ENCODE results near the gene EHD4.
A peak's percentile ranks its signal among the peaks of the same experiment; 100 is the strongest.

The EHD4 gene

GRCh38 chr15:41918506-41919126 lies 53.7 kb downstream of the EHD4 start:
- TF ChIP-seq REST (IDR thresholded peaks at IDR 0.05; ENCODE audit: insufficient read depth in 1 of 2, low read depth in 2 of 2, low read length in 2 of 2) (no peak), FOXP2 (optimal IDR thresholded peaks at IDR 0.05; ENCODE audit: borderline replicate concordance, extremely low read depth, extremely low read length, insufficient read depth) (no peak), SIN3A (IDR thresholded peaks at IDR 0.05; ENCODE audit: borderline replicate concordance, insufficient read depth, low read length) (no peak), POLR2AphosphoS5 (IDR thresholded peaks at IDR 0.05; ENCODE audit: low read depth, low read length) (no peak), TAF1 (IDR thresholded peaks at IDR 0.05; ENCODE audit: borderline replicate concordance, insufficient read depth, low read length) (no peak)

- no peak for TF ChIP-seq SIN3A (IDR thresholded peaks at IDR 0.05; ENCODE audit: borderline replicate concordance, insufficient read depth, low read length)
- TF ChIP-seq POLR2AphosphoS5 (IDR thresholded peaks at IDR 0.05; ENCODE audit: low read depth, low read length) = no peak
- peak; percentile 43 for TF ChIP-seq FOXP2 (optimal IDR thresholded peaks at IDR 0.05; ENCODE audit: borderline replicate concordance, extremely low read depth, extremely low read length, insufficient read depth)
These were observed 54.5 kb downstream of the EHD4 start for GRCh38 chr15:41917767-41918430.

- no peak for TF ChIP-seq FOXP2 (optimal IDR thresholded peaks at IDR 0.05; ENCODE audit: borderline replicate concordance, extremely low read depth, extremely low read length, insufficient read depth)
- no peak for TF ChIP-seq POLR2AphosphoS5 (IDR thresholded peaks at IDR 0.05; ENCODE audit: low read depth, low read length)
- no peak for TF ChIP-seq TAF1 (IDR thresholded peaks at IDR 0.05; ENCODE audit: borderline replicate concordance, insufficient read depth, low read length)
- TF ChIP-seq SIN3A (IDR thresholded peaks at IDR 0.05; ENCODE audit: borderline replicate concordance, insufficient read depth, low read length) = no peak
- no peak for TF ChIP-seq REST (IDR thresholded peaks at IDR 0.05; ENCODE audit: insufficient read depth in 1 of 2, low read depth in 2 of 2, low read length in 2 of 2)
These were observed 56.9 kb downstream of the EHD4 start for GRCh38 chr15:41915255-41915994.

- TF ChIP-seq POLR2AphosphoS5 (IDR thresholded peaks at IDR 0.05; ENCODE audit: low read depth, low read length) = no peak
- TF ChIP-seq SIN3A (IDR thresholded peaks at IDR 0.05; ENCODE audit: borderline replicate concordance, insufficient read depth, low read length) = no peak
- TF ChIP-seq TAF1 (IDR thresholded peaks at IDR 0.05; ENCODE audit: borderline replicate concordance, insufficient read depth, low read length) = no peak
- no peak for TF ChIP-seq REST (IDR thresholded peaks at IDR 0.05; ENCODE audit: insufficient read depth in 1 of 2, low read depth in 2 of 2, low read length in 2 of 2)
- TF ChIP-seq FOXP2 (optimal IDR thresholded peaks at IDR 0.05; ENCODE audit: borderline replicate concordance, extremely low read depth, extremely low read length, insufficient read depth) = no peak
These were observed 57.9 kb downstream of the EHD4 start for GRCh38 chr15:41914411-41914810.

- TF ChIP-seq POLR2AphosphoS5 (IDR thresholded peaks at IDR 0.05; ENCODE audit: low read depth, low read length) (no peak), SIN3A (IDR thresholded peaks at IDR 0.05; ENCODE audit: borderline replicate concordance, insufficient read depth, low read length) (no peak), FOXP2 (optimal IDR thresholded peaks at IDR 0.05; ENCODE audit: borderline replicate concordance, extremely low read depth, extremely low read length, insufficient read depth) (no peak), REST (IDR thresholded peaks at IDR 0.05; ENCODE audit: insufficient read depth in 1 of 2, low read depth in 2 of 2, low read length in 2 of 2) (no peak), TAF1 (IDR thresholded peaks at IDR 0.05; ENCODE audit: borderline replicate concordance, insufficient read depth, low read length) (no peak)
These were observed 59.1 kb downstream of the EHD4 start for GRCh38 chr15:41913256-41913655.

Data from PFSK-1 (cell line).